IMR-90 (cell line): ENCODE measurements around the gene STOML1. TPM values are rescaled to one million over a fixed set of nuclear protein-coding genes. Genes with fewer than 3 reads are reported as not detected.

Experiments
- ATAC-seq: fragments of 200-7000 bp; cut with Tn5 transposase; 2 replicates; pipeline ENCODE4 v1.9.1; 2020; ENCODE audit warnings: low read depth, mild to moderate bottlenecking, moderate library complexity
- BruUV-seq: library from RNA; stranded (reverse); fragments of 400-500 nt; replicated peaks from 2 replicates; lab custom pipeline; 2021; lab: Mats Ljungman, UMichigan
- CTCF ChIA-PET: fragments of 300-600 bp; formaldehyde crosslinking; extraction: SDS; loops from one replicate; lab custom pipeline; 2021; ENCODE audit warnings: antibody characterized with exemption; lab: Yijun Ruan, JAX
- POLR2A ChIA-PET: fragments of 300-600 bp; sonication (Branson Sonifier 250); formaldehyde crosslinking; loops from one replicate; lab custom pipeline; 2022; ENCODE audit warnings: antibody characterized with exemption; ENCODE audit not compliant: unreplicated experiment; lab: Charles Lee
- DNase-seq: peaks from one replicate; pipeline ENCODE4 v3.0.0; 2013
- H2AFZ ChIP-seq: replicated peaks from 2 replicates; pipeline ENCODE3; 2013; ENCODE audit warnings: low read length, mild to moderate bottlenecking; ENCODE audit not compliant: poor library complexity
- H2AK5ac ChIP-seq: 2 replicates; pipeline ENCODE4 v1.6.1; 2013; ENCODE audit warnings: low read depth, low read length, inconsistent platforms
- H2AK9ac ChIP-seq: replicated peaks from 2 replicates; pipeline ENCODE3; 2013; ENCODE audit warnings: mild to moderate bottlenecking, low read depth, low read length, moderate library complexity; ENCODE audit not compliant: poor library complexity
- H2BK120ac ChIP-seq: 2 replicates; pipeline ENCODE4 v1.6.1; 2013; ENCODE audit warnings: low read depth, low read length, inconsistent platforms
- H2BK15ac ChIP-seq: 3 replicates; pipeline ENCODE4 v1.6.1; 2013; ENCODE audit warnings: low read depth, low read length, inconsistent platforms
- H2BK20ac ChIP-seq: 2 replicates; pipeline ENCODE4 v1.6.1; 2013; ENCODE audit warnings: low read depth, mild to moderate bottlenecking, inconsistent platforms, low read length, moderate library complexity
- H2BK5ac ChIP-seq: 2 replicates; pipeline ENCODE4 v1.6.1; 2013; ENCODE audit warnings: mild to moderate bottlenecking, low read depth, low read length, inconsistent platforms; ENCODE audit not compliant: poor library complexity, severe bottlenecking
- H3K14ac ChIP-seq: replicated peaks from 2 replicates; pipeline ENCODE4 v1.6.1; 2013; ENCODE audit warnings: low read depth, low read length, inconsistent platforms
- H3K18ac ChIP-seq: 2 replicates; pipeline ENCODE4 v1.6.1; 2013; ENCODE audit warnings: low read depth, low read length, control low read depth
- H3K23ac ChIP-seq: 2 replicates; pipeline ENCODE4 v1.6.1; 2013; ENCODE audit warnings: low read depth, low read length, inconsistent platforms
- H3K27ac ChIP-seq: 2 replicates; pipeline ENCODE4 v1.5.1; 2013; ENCODE audit warnings: mild to moderate bottlenecking, control low read depth, low read length; ENCODE audit not compliant: insufficient read depth
- H3K27me3 ChIP-seq: 2 replicates; pipeline ENCODE4 v1.6.1; 2013; ENCODE audit warnings: low read length; ENCODE audit not compliant: control insufficient read depth, insufficient read depth
- H3K36me3 ChIP-seq: 2 replicates; pipeline ENCODE4 v1.6.1; 2013; ENCODE audit warnings: low read length, mixed read lengths; ENCODE audit not compliant: control insufficient read depth, insufficient read depth
- H3K4ac ChIP-seq: 2 replicates; pipeline ENCODE4 v1.6.1; 2013; ENCODE audit warnings: low read depth, low read length, inconsistent platforms
- H3K4me1 ChIP-seq: 2 replicates; pipeline ENCODE4 v1.6.1; 2013; ENCODE audit warnings: low read length, mixed read lengths; ENCODE audit not compliant: control insufficient read depth, insufficient read depth
- H3K4me2 ChIP-seq: 2 replicates; pipeline ENCODE4 v1.6.1; 2013; ENCODE audit warnings: low read depth, mild to moderate bottlenecking, control low read depth, low read length, moderate library complexity
- H3K4me3 ChIP-seq: 2 replicates; pipeline ENCODE4 v1.5.1; 2013; ENCODE audit warnings: low read depth, mild to moderate bottlenecking, control low read depth, low read length, moderate library complexity; ENCODE audit not compliant: insufficient read depth
- H3K56ac ChIP-seq: 2 replicates; pipeline ENCODE4 v1.6.1; 2013; ENCODE audit warnings: low read length, inconsistent platforms; ENCODE audit not compliant: insufficient read depth; ENCODE audit errors: extremely low read depth
- H3K79me1 ChIP-seq, 2 experiments: 2 replicates each; pipeline ENCODE4 v1.6.1; 2013; ENCODE audit warnings: low read length in 2 of 2, inconsistent platforms in 1 of 2, low read depth in 1 of 2
- H3K9ac ChIP-seq: 2 replicates; pipeline ENCODE4 v1.6.1; 2013; ENCODE audit warnings: low read depth, low read length, control low read depth
- H3K9me1 ChIP-seq: 2 replicates; pipeline ENCODE4 v1.6.1; 2013; ENCODE audit warnings: low read length, inconsistent platforms; ENCODE audit not compliant: insufficient read depth
- H3K9me3 ChIP-seq: 2 replicates; pipeline ENCODE4 v1.6.1; 2013; ENCODE audit warnings: low read length; ENCODE audit not compliant: control insufficient read depth, insufficient read depth
- H4K20me1 ChIP-seq: 2 replicates; pipeline ENCODE4 v1.6.1; 2013; ENCODE audit warnings: low read length, inconsistent platforms; ENCODE audit not compliant: insufficient read depth
- H4K5ac ChIP-seq: 2 replicates; pipeline ENCODE4 v1.6.1; 2013; ENCODE audit warnings: mild to moderate bottlenecking, low read depth, low read length, control low read depth
- H4K8ac ChIP-seq, 2 experiments: 2 replicates each; pipeline ENCODE4 v1.6.1; 2013; ENCODE audit warnings: low read depth in 2 of 2, low read length in 2 of 2, control low read depth in 1 of 2, inconsistent platforms in 1 of 2
- H4K91ac ChIP-seq: 2 replicates; pipeline ENCODE4 v1.6.1; 2013; ENCODE audit warnings: low read depth, low read length, inconsistent platforms; ENCODE audit not compliant: insufficient read depth
- BHLHE40 ChIP-seq: fragments of 150-350 bp; IDR thresholded peaks from 2 replicates; pipeline ENCODE4 v1.6.1; 2016; ENCODE audit warnings: mild to moderate bottlenecking, low read depth, low read length
- CHD1 ChIP-seq: IDR thresholded peaks from 2 replicates; pipeline ENCODE4 v1.6.1; 2012; ENCODE audit warnings: low read depth, low read length, improper control_type of control experiment
- CTCF ChIP-seq: conservative IDR thresholded peaks from 2 replicates; pipeline ENCODE4 v1.5.1; 2012; ENCODE audit warnings: mild to moderate bottlenecking, low read depth, low read length, improper control_type of control experiment
- FOS ChIP-seq: fragments of 150-350 bp; IDR thresholded peaks from 2 replicates; pipeline ENCODE4 v1.6.1; 2016; ENCODE audit warnings: low read depth, low read length
- MAFK ChIP-seq: IDR thresholded peaks from 2 replicates; pipeline ENCODE4 v1.6.1; 2012; ENCODE audit warnings: low read depth, low read length, improper control_type of control experiment
- MAZ ChIP-seq: IDR thresholded peaks from 2 replicates; pipeline ENCODE4 v1.6.1; 2012; ENCODE audit warnings: low read depth, mild to moderate bottlenecking, low read length, improper control_type of control experiment, moderate library complexity, borderline replicate concordance
- MXI1 ChIP-seq: IDR thresholded peaks from 2 replicates; pipeline ENCODE4 v1.6.1; 2012; ENCODE audit warnings: low read depth, mild to moderate bottlenecking, low read length, moderate library complexity, borderline replicate concordance
- NFE2L2 ChIP-seq: fragments of 150-350 bp; IDR thresholded peaks from 2 replicates; pipeline ENCODE4 v1.6.1; 2016; ENCODE audit warnings: low read depth, mild to moderate bottlenecking, low read length
- RAD21 ChIP-seq: IDR thresholded peaks from 2 replicates; pipeline ENCODE4 v1.6.1; 2012; ENCODE audit warnings: low read length, improper control_type of control experiment
- RCOR1 ChIP-seq: IDR thresholded peaks from 2 replicates; pipeline ENCODE4 v1.6.1; 2012; ENCODE audit warnings: mild to moderate bottlenecking, low read length, improper control_type of control experiment; ENCODE audit not compliant: insufficient replicate concordance
- SMC3 ChIP-seq: fragments of 150-350 bp; IDR thresholded peaks from 2 replicates; pipeline ENCODE4 v1.6.1; 2016; ENCODE audit warnings: low read depth, mild to moderate bottlenecking, antibody characterized with exemption, low read length, moderate library complexity
- WGBS, 2 experiments: methylation state at CpG; one replicate each; pipeline versions ENCODE4 v1.1.5 to v1.1.7; 2013; ENCODE audit warnings: missing lambda C conversion rate in 2 of 2; ENCODE audit not compliant: insufficient read length in 1 of 2; ENCODE audit errors: extremely low coverage in 2 of 2; 5-methylcytosine and 5-hydroxymethylcytosine counted together
- dilution Hi-C: fragments of 300-500 bp; cut with HindIII; formaldehyde crosslinking; loops from one replicate; pipeline ENCODE4 v1.14.3; 2018; ENCODE audit warnings: low sequenced_read_pairs; ENCODE audit not compliant: unreplicated experiment
- in situ Hi-C: fragments of 300-500 bp; cut with MboI; formaldehyde crosslinking; loops from 3 replicates; pipeline ENCODE4 v1.14.3; 2019; ENCODE audit warnings: low sequenced_read_pairs, inconsistent platforms, mixed read lengths
- intact Hi-C: fragments of 100-400 bp; cut with micrococcal nuclease; formaldehyde crosslinking; loops from 2 replicates; pipeline ENCODE4 v1.10.0; 2022
- polyA plus RNA-seq, 3 experiments: library from polyadenylated mRNA; depleted of rRNA; stranded (reverse); fragments of >200 nt; gene quantifications; 2 replicates each; pipeline ENCODE4 v1.2.3, GENCODE V29; 2012; ENCODE audit warnings: low replicate concordance in 1 of 3
- total RNA-seq: library from RNA; depleted of rRNA; stranded (reverse); fragments of >200 nt; gene quantifications from 2 replicates; pipeline ENCODE4 v1.2.3, GENCODE V29; 2012

STOML1 gene
- total and polyA plus RNA-seq, 2 of the 4 experiments (the other 2 are of a cell fraction) = 11.8 to 21.2 TPM

GRCh38 chr15:73945130-73945508 is 47.0 kb downstream of the STOML1 start:
- no peak overlapping the region for H3K18ac ChIP-seq
- no peak for ATAC-seq
- dilution Hi-C loops = no loop called here
- no peak overlapping the region for H2BK5ac ChIP-seq
- no peak overlapping the region for H2AK9ac ChIP-seq
- H2AK5ac ChIP-seq = no peak overlapping the region
- no peak overlapping the region for H3K4ac ChIP-seq
- TF ChIP-seq RCOR1 (no peak), RAD21 (no peak), CTCF (no peak), FOS (no peak), MXI1 (no peak), NFE2L2 (no peak), BHLHE40 (no peak), MAZ (no peak), SMC3 (no peak), CHD1 (no peak), MAFK (no peak)
- H3K36me3 ChIP-seq = peaks cover 59% of the 10 kb centered on the region
- H3K27me3 ChIP-seq = no peaks in the 10 kb centered on the region
- H3K14ac ChIP-seq = no peak overlapping the region
- H4K20me1 ChIP-seq = no peaks in the 10 kb centered on the region
- peaks cover 14% of the 10 kb centered on the region for H3K9me1 ChIP-seq
- intact Hi-C loops = no loop called here
- peaks cover 21% of the 10 kb centered on the region for H3K4me1 ChIP-seq
- H3K23ac ChIP-seq = no peak overlapping the region
- H2BK20ac ChIP-seq = no peak overlapping the region
- no peak overlapping the region for H3K4me3 ChIP-seq
- H3K9ac ChIP-seq = no peak overlapping the region
- H3K4me2 ChIP-seq = no peak overlapping the region
- no peak overlapping the region for H2AFZ ChIP-seq
- H2BK15ac ChIP-seq = no peak overlapping the region
- CTCF ChIA-PET = no interaction called here
- no peak overlapping the region for H4K91ac ChIP-seq
- in situ Hi-C loops = no loop called here
- no TSS peak for BruUV-seq
- H4K8ac ChIP-seq = no peak overlapping the region
- H3K79me1 ChIP-seq = peaks cover 27 to 49% of the 10 kb centered on the region in 2 experiments
- POLR2A ChIA-PET = no interaction called here
- WGBS, 2 experiments = 100% methylated on average over 2 of the region's 4 CpGs; no CpG with 5 or more reads in 1 of the 2 experiments
- no peaks in the 10 kb centered on the region for H3K9me3 ChIP-seq
- no peak overlapping the region for H4K5ac ChIP-seq
- no peak overlapping the region for H3K56ac ChIP-seq
- H2BK120ac ChIP-seq = no peak overlapping the region
- DNase-seq = no peak
- no peak overlapping the region for H3K27ac ChIP-seq
